SK-N-SH treated with all-trans-retinoic acid at 6 μM for 48 hours (cell line): Measurements from ENCODE around the gene RASD1.

Experiments used
- ARNTL ChIP-seq: fragments of 450-650 bp; formaldehyde crosslinking; IDR thresholded peaks from 2 replicates; pipeline ENCODE4 v1.5.0; 2020; ENCODE audit warnings: low read depth, mild to moderate bottlenecking, moderate library complexity, borderline replicate concordance
- CSDC2 ChIP-seq: fragments of 250-450 bp; sonication (Bioruptor Pico); IDR thresholded peaks from 2 replicates; pipeline ENCODE4 v1.5.0; 2020; ENCODE audit warnings: mild to moderate bottlenecking, moderate library complexity
- GLIS3 ChIP-seq: fragments of 250-450 bp; sonication (Bioruptor Pico); IDR thresholded peaks from 2 replicates; pipeline ENCODE4 v1.5.0; 2020; ENCODE audit warnings: mild to moderate bottlenecking, moderate library complexity
- PATZ1 ChIP-seq: fragments of 250-450 bp; sonication (Bioruptor Pico); IDR thresholded peaks from 2 replicates; pipeline ENCODE4 v1.8.0; 2020; ENCODE audit warnings: mild to moderate bottlenecking, moderate library complexity, borderline replicate concordance
- PPARA ChIP-seq: fragments of 250-450 bp; sonication (Bioruptor Pico); IDR thresholded peaks from 2 replicates; pipeline ENCODE4 v1.5.0; 2020; ENCODE audit warnings: mild to moderate bottlenecking, borderline replicate concordance
- RARB ChIP-seq: fragments of 250-450 bp; sonication (Bioruptor Pico); IDR thresholded peaks from 2 replicates; pipeline ENCODE4 v1.8.0; 2021; ENCODE audit warnings: mild to moderate bottlenecking, moderate library complexity
- TOX ChIP-seq: fragments of 250-450 bp; sonication (Bioruptor Pico); IDR thresholded peaks from 2 replicates; pipeline ENCODE4 v1.8.0; 2021; ENCODE audit warnings: mild to moderate bottlenecking, moderate library complexity, borderline replicate concordance
- ZFP30 ChIP-seq: fragments of 450-650 bp; formaldehyde crosslinking; IDR thresholded peaks from 2 replicates; pipeline ENCODE4 v1.5.0; 2022; ENCODE audit warnings: mild to moderate bottlenecking, moderate library complexity
- ZNF8 ChIP-seq: fragments of 450-650 bp; formaldehyde crosslinking; IDR thresholded peaks from 2 replicates; pipeline ENCODE4 v1.5.0; 2020; ENCODE audit warnings: mild to moderate bottlenecking, moderate library complexity
- TF ChIP-seq, protein P1 (sequence below): fragments of 250-450 bp; sonication (Bioruptor Pico); IDR thresholded peaks from 2 replicates; pipeline ENCODE4 v1.5.1; 2020; ENCODE audit warnings: low read depth, mild to moderate bottlenecking, moderate library complexity
- TF ChIP-seq, protein P2 (sequence below): fragments of 250-450 bp; sonication (Bioruptor Pico); IDR thresholded peaks from 2 replicates; pipeline ENCODE4 v1.5.0; 2020; ENCODE audit warnings: mild to moderate bottlenecking, moderate library complexity

DNA sequence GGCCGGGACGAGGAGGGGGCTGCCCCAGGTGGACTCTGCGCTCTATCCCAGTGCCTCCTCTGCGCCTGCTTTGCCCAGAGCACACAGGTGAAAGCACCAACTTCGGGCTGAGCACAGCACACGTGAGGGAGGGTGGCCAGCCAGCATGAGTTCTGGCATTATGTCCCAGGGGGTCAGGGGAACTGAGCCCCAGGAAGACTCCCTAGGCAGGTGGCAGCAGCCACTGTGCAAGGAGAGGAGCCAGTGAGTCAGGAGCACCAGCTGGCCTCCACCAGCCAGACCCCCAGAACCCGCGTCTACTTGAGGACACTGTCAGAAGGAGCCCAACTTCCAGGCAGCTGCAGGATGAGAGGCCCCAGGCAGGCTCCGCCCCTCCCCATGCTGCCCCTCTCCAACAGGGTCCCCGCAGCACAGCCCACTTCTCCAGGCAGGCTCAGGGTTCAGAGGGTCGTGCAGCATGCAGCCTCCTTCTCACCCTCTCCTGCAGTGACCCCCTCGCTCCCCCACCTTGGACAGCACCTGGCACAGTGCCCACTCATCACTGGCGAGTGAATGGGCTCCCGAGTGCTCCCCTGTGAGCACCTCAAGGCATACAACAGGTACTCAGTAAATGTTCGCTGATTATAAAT, 44.2 kb upstream of the RASD1 start:
- TF ChIP-seq PATZ1 (CRISPR knock-in tag): no peak
- TF ChIP-seq RARB (CRISPR knock-in tag): no peak
- no peak for TF ChIP-seq PPARA (CRISPR knock-in tag)
- TF ChIP-seq, protein P1, sequence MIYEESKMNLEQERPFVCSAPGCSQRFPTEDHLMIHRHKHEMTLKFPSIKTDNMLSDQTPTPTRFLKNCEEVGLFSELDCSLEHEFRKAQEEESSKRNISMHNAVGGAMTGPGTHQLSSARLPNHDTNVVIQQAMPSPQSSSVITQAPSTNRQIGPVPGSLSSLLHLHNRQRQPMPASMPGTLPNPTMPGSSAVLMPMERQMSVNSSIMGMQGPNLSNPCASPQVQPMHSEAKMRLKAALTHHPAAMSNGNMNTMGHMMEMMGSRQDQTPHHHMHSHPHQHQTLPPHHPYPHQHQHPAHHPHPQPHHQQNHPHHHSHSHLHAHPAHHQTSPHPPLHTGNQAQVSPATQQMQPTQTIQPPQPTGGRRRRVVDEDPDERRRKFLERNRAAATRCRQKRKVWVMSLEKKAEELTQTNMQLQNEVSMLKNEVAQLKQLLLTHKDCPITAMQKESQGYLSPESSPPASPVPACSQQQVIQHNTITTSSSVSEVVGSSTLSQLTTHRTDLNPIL: no peak
- TF ChIP-seq ZNF8 (CRISPR knock-in tag): no peak
- no peak for TF ChIP-seq ZFP30 (CRISPR knock-in tag)
- TF ChIP-seq ARNTL (CRISPR knock-in tag): no peak
- TF ChIP-seq TOX (CRISPR knock-in tag): no peak
- TF ChIP-seq CSDC2: no peak
- TF ChIP-seq GLIS3 (CRISPR knock-in tag): no peak
- TF ChIP-seq, protein P2, sequence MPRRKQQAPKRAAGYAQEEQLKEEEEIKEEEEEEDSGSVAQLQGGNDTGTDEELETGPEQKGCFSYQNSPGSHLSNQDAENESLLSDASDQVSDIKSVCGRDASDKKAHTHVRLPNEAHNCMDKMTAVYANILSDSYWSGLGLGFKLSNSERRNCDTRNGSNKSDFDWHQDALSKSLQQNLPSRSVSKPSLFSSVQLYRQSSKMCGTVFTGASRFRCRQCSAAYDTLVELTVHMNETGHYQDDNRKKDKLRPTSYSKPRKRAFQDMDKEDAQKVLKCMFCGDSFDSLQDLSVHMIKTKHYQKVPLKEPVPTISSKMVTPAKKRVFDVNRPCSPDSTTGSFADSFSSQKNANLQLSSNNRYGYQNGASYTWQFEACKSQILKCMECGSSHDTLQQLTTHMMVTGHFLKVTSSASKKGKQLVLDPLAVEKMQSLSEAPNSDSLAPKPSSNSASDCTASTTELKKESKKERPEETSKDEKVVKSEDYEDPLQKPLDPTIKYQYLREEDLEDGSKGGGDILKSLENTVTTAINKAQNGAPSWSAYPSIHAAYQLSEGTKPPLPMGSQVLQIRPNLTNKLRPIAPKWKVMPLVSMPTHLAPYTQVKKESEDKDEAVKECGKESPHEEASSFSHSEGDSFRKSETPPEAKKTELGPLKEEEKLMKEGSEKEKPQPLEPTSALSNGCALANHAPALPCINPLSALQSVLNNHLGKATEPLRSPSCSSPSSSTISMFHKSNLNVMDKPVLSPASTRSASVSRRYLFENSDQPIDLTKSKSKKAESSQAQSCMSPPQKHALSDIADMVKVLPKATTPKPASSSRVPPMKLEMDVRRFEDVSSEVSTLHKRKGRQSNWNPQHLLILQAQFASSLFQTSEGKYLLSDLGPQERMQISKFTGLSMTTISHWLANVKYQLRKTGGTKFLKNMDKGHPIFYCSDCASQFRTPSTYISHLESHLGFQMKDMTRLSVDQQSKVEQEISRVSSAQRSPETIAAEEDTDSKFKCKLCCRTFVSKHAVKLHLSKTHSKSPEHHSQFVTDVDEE: no peak
